Thyroid gland (tissue), 4 donors: Measurements from ENCODE around the gene NFATC2IP. TPM values are rescaled to one million over a fixed set of nuclear protein-coding genes. Genes with fewer than 3 reads are reported as not detected.
"Not testable (repeated sequence)": the region's sequence is repeated elsewhere in the genome, so short reads cannot be mapped to it uniquely, and the experiment has no call there.

Experiments
- DNase-seq, 2 donors: peaks; one replicate each; pipeline ENCODE4 v3.0.0-alpha.2; 2019
- H3K27ac ChIP-seq, 3 donors: fragments of 200-600 bp; sonication (generic); 1 replicate in 2 of 3; 2 replicates in 1 of 3; pipeline ENCODE4 v1.5.1; 2016 to 2019; ENCODE audit warnings: mild to moderate bottlenecking in 1 of 3, moderate library complexity in 1 of 3
- H3K27me3 ChIP-seq: fragments of 200-600 bp; sonication (generic); one replicate; pipeline ENCODE4 v1.5.1; 2019
- H3K36me3 ChIP-seq, 2 donors: fragments of 200-600 bp; sonication (generic); one replicate each; pipeline ENCODE4 v1.5.1; 2016 to 2019
- H3K4me1 ChIP-seq, 2 donors: fragments of 200-600 bp; sonication (generic); one replicate each; pipeline ENCODE4 v1.5.1; 2017 to 2019
- H3K4me3 ChIP-seq, 3 donors: fragments of 200-600 bp; sonication (generic); replicated peaks in 1 of 3; 1 replicate in 2 of 3; 2 replicates in 1 of 3; pipeline ENCODE4 v1.5.1; 2016; ENCODE audit warnings: mild to moderate bottlenecking in 1 of 3
- H3K9me3 ChIP-seq: fragments of 200-600 bp; sonication (generic); one replicate; pipeline ENCODE4 v1.5.1; 2017
- POLR2A ChIP-seq, 2 donors: fragments of 450-650 bp; IDR thresholded peaks; one replicate each; pipeline ENCODE4 v1.6.1; 2017; ENCODE audit warnings: antibody characterized with exemption in 2 of 2, mild to moderate bottlenecking in 2 of 2, moderate library complexity in 1 of 2
- WGBS, 2 donors: methylation state at CpG; one replicate each; pipeline ENCODE4 v1.1.5; 2017; 5-methylcytosine and 5-hydroxymethylcytosine counted together
- intact Hi-C: fragments of 100-400 bp; cut with DNase I; formaldehyde crosslinking; loops from one replicate; pipeline ENCODE4 v1.15.1; 2023
- total RNA-seq, 4 donors: library from RNA; depleted of rRNA; stranded (reverse); fragments of >200 nt; gene quantifications; one replicate each; pipeline ENCODE4 v1.2.3, GENCODE V29; 2016
- TF ChIP-seq, protein P1 (sequence below), 6 experiments: fragments of 200-600 bp in 3 of 6; fragments of 450-650 bp in 3 of 6; sonication (generic) in 3 of 6; IDR thresholded peaks; one replicate each; pipeline ENCODE4 v1.5.1; 2016 to 2019; ENCODE audit warnings: antibody characterized with exemption in 6 of 6, mild to moderate bottlenecking in 2 of 6, inconsistent platforms in 1 of 6, moderate library complexity in 1 of 6

The NFATC2IP gene
- total RNA-seq, 4 donors from 2014 or later = 20.5 to 33.6 (median 28.2) TPM

DNA sequence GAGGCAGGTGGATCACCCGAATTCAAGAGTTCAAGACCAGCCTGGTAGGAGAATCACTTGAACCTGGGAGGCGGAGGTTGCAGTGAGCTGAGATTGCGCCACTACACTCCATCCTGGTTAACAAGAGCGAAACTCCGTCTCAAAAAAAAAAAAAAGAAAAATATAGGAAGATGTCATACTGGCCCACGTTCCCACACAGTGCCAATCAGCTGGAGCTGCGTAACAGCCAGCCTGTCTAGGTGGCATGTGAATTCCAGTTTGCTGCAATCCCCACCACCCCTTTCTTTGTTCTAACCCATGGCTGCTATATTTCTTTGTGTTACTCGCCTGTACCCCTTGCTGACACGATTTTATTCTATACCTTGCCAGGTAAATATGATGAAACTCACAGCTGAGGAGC is 7.5 kb downstream of the NFATC2IP start:
- Histone ChIP-seq H3K4me1 (no peaks in the 10 kb centered on the region), H3K9me3 (no peaks in the 10 kb centered on the region), H3K36me3 (peaks cover 28 to 37% of the 10 kb centered on the region in 2 donors), H3K4me3 (no peak overlapping the region), H3K27ac (no peak overlapping the region), H3K27me3 (no peaks in the 10 kb centered on the region)
- 91 to 95% methylated on average over 9 of the region's 9 CpGs for WGBS, 2 donors
- intact Hi-C loops = no loop called here
- TF ChIP-seq POLR2A (IDR thresholded peaks at IDR 0.05) = no peak
- TF ChIP-seq, protein P1, sequence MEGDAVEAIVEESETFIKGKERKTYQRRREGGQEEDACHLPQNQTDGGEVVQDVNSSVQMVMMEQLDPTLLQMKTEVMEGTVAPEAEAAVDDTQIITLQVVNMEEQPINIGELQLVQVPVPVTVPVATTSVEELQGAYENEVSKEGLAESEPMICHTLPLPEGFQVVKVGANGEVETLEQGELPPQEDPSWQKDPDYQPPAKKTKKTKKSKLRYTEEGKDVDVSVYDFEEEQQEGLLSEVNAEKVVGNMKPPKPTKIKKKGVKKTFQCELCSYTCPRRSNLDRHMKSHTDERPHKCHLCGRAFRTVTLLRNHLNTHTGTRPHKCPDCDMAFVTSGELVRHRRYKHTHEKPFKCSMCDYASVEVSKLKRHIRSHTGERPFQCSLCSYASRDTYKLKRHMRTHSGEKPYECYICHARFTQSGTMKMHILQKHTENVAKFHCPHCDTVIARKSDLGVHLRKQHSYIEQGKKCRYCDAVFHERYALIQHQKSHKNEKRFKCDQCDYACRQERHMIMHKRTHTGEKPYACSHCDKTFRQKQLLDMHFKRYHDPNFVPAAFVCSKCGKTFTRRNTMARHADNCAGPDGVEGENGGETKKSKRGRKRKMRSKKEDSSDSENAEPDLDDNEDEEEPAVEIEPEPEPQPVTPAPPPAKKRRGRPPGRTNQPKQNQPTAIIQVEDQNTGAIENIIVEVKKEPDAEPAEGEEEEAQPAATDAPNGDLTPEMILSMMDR (IDR thresholded peaks at IDR 0.05) = no peak
- no peak for DNase-seq

DNA sequence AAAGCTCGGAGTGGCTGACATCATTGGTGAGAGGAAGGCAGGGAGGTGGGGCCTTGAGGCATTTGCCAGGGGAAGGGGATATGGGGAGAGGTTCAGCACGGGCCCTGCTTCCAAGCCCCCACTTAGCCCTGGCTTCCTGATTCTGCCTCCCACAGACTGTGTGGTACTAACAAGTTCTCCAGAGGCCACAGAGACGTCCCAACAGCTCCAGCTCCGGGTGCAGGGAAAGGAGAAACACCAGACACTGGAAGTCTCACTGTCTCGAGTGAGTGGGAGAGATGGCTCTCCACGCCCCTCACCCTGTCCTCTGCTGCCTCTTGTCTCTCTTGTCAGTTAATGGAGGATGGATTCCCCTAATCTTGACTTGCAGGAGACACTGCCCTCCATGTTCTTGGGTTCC is 8.1 kb downstream of the NFATC2IP start:
- no peaks in the 10 kb centered on the region for H3K27me3 ChIP-seq
- peaks cover 33 to 42% of the 10 kb centered on the region in 2 donors for H3K36me3 ChIP-seq
- no peaks in the 10 kb centered on the region for H3K4me1 ChIP-seq
- 84 to 92% methylated on average over 6 of the region's 6 CpGs for WGBS, 2 donors
- H3K27ac ChIP-seq = no peak overlapping the region
- H3K4me3 ChIP-seq = no peak overlapping the region
- intact Hi-C loops = no loop called here
- no peak for DNase-seq
- TF ChIP-seq POLR2A (IDR thresholded peaks at IDR 0.05) = no peak
- TF ChIP-seq, protein P1 (IDR thresholded peaks at IDR 0.05) = no peak
- H3K9me3 ChIP-seq = no peaks in the 10 kb centered on the region

- no peaks in the 10 kb centered on the region for H3K9me3 ChIP-seq
- no peak for DNase-seq
- H3K4me3 ChIP-seq = no peak overlapping the region
- peaks cover 19 to 29% of the 10 kb centered on the region in 2 donors for H3K36me3 ChIP-seq
- H3K27me3 ChIP-seq = no peaks in the 10 kb centered on the region
- intact Hi-C loops = no loop called here
- no peak overlapping the region for H3K27ac ChIP-seq
- TF ChIP-seq, protein P1 (IDR thresholded peaks at IDR 0.05) = no peak
- no peak for TF ChIP-seq POLR2A (IDR thresholded peaks at IDR 0.05)
- no peaks in the 10 kb centered on the region for H3K4me1 ChIP-seq
- 90 to 93% methylated on average over 2 to 3 of the region's 3 CpGs for WGBS, 2 donors
Observed at GRCh38 chr16:28964072-28964471, 13.3 kb downstream of the NFATC2IP start.

DNA sequence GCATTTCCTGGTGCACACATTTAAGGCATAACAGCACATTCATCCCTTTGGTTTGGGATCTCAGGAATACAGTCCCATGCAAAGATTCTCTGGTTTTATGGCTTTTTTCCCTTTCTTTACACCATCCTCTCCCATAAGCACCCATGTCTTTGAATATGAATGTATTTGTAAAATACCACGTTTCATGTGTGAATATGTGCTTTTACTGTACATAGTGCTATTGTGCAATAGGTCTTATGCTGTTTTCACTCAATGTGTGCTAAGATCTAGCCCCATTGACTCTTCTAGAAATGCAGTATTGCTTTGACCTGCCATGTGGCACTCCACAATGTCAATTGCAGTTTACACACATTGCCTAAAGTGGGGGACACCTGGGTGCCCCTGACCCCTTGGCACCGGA is 13.8 kb downstream of the NFATC2IP start:
- H3K27ac ChIP-seq = no peak overlapping the region
- no peaks in the 10 kb centered on the region for H3K4me1 ChIP-seq
- WGBS, 2 donors = 91 to 97% methylated on average over 2 of the region's 2 CpGs
- no peak for DNase-seq
- no peak overlapping the region for H3K4me3 ChIP-seq
- peaks cover 15 to 29% of the 10 kb centered on the region in 2 donors for H3K36me3 ChIP-seq
- no peak for TF ChIP-seq POLR2A (IDR thresholded peaks at IDR 0.05)
- TF ChIP-seq, protein P1 (IDR thresholded peaks at IDR 0.05) = no peak
- no peaks in the 10 kb centered on the region for H3K9me3 ChIP-seq
- intact Hi-C loops = no loop called here
- no peaks in the 10 kb centered on the region for H3K27me3 ChIP-seq

DNA sequence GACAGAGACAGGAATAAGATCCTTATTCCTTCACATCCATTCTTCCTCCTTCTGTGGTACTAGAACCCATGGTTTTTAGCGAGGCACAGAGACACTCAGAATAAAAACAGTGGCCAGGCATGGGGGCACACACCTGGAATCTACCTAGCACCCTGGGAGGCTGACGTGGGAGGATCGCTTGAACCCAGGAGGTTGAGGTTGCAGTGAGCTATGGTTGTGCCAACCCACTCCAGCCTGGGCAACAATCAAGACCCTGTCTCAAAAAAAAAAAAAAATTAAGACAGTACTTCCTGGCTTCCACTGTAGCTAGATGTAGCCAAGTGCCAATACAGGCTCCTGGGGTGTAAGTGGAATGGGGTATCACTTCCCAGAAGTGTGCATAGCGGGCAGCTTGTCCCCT is 16.4 kb downstream of the NFATC2IP start:
- H3K4me3 ChIP-seq = no peak overlapping the region
- intact Hi-C loops = no loop called here
- WGBS, 2 donors = 84 to 92% methylated on average over 4 of the region's 4 CpGs

GRCh38 chr16:28969696-28970095 is 19.0 kb downstream of the NFATC2IP start:
- WGBS, 2 donors = 77 to 93% methylated on average over 2 of the region's 2 CpGs
- DNase-seq, H3K9me3 ChIP-seq, H3K36me3 ChIP-seq, H3K4me1 ChIP-seq, H3K27me3 ChIP-seq, H3K4me3 ChIP-seq, H3K27ac ChIP-seq, intact Hi-C loops: not testable (repeated sequence)

More for the DNA sequence above, 16.4 kb downstream of the NFATC2IP start:
- TF ChIP-seq POLR2A (IDR thresholded peaks at IDR 0.05) = no peak
- TF ChIP-seq, protein P1 (IDR thresholded peaks at IDR 0.05) = no peak
- Histone ChIP-seq H3K9me3 (no peaks in the 10 kb centered on the region), H3K4me1 (no peaks in the 10 kb centered on the region), H3K27ac (no peak overlapping the region), H3K36me3 (peaks cover 15 to 18% of the 10 kb centered on the region in 2 donors), H3K27me3 (no peaks in the 10 kb centered on the region)
- no peak for DNase-seq
